Measurements from ENCODE around the gene HIPK2. TPM values are rescaled to one million over a fixed set of nuclear protein-coding genes. Genes with fewer than 3 reads are reported as not detected.

The HIPK2 gene
- total RNA-seq, 1 experiment from 2014 or later = 64.3 TPM

DNA sequence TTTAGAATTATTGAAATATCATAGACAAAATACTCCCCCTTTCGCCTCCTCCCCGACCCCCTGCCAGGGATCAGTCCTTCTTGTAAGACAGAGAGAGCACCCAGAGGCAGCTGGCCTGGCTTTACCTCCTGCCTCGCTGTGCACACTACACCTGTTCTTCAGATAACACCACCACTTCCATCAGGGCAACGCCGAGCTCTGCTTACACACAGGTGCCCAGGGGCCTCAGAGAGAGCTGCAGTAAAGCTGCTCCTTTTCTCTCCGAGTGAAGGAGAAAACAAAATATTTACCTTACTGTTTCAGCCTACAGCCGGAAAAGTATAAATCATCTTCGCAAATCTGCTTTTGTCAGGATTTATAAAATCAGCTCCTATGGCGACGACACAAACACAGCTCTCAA lies 80.7 kb downstream of the HIPK2 start:
- Mint-ChIP-seq H3K4me3 (ENCODE audit: unreplicated experiment) (no peak overlapping the region), H3K36me3 (ENCODE audit: insufficient read depth, unreplicated experiment) (peaks cover 67% of the 10 kb centered on the region), H3K27me3 (ENCODE audit: insufficient read depth, unreplicated experiment) (no peaks in the 10 kb centered on the region), H3K9me3 (ENCODE audit: unreplicated experiment) (no peaks in the 10 kb centered on the region), H3K27ac (ENCODE audit: low read depth, unreplicated experiment) (no peak overlapping the region), H3K4me1 (ENCODE audit: insufficient read depth, unreplicated experiment) (peaks cover 13% of the 10 kb centered on the region)
- intact Hi-C loops (cut with micrococcal nuclease) = no loop called here
- BruUV-seq (replicated peaks) = no TSS peak
- no peak for TF ChIP-seq CTCF (IDR thresholded peaks at IDR 0.05; ENCODE audit: unreplicated experiment)
- DNase-seq (ENCODE audit: unreplicated experiment) = no peak
- ChIA-PET POLR2A (no interaction called here), CTCF (interaction anchor here (0.6 kb wide), 1 partner anchor 127 kb away, joined by 3 read pairs; no protein-coding TSS in a partner anchor)

- no TSS peak for BruUV-seq (replicated peaks)
- H3K27me3 Mint-ChIP-seq (ENCODE audit: insufficient read depth, unreplicated experiment) = no peaks in the 10 kb centered on the region
- ChIA-PET CTCF (interaction anchor here (0.6 kb wide), 2 partner anchors 16 to 40 kb away, joined by 3 to 4 read pairs; no protein-coding TSS in a partner anchor), POLR2A (no interaction called here)
- DNase-seq (ENCODE audit: unreplicated experiment) = no peak
- H3K4me3 Mint-ChIP-seq (ENCODE audit: unreplicated experiment) = no peak overlapping the region
- intact Hi-C loops (cut with micrococcal nuclease) = no loop called here
- peaks cover 63% of the 10 kb centered on the region for H3K36me3 Mint-ChIP-seq (ENCODE audit: insufficient read depth, unreplicated experiment)
- peaks cover 14% of the 10 kb centered on the region for H3K4me1 Mint-ChIP-seq (ENCODE audit: insufficient read depth, unreplicated experiment)
- no peak for TF ChIP-seq CTCF (IDR thresholded peaks at IDR 0.05; ENCODE audit: unreplicated experiment)
- no peaks in the 10 kb centered on the region for H3K9me3 Mint-ChIP-seq (ENCODE audit: unreplicated experiment)
- H3K27ac Mint-ChIP-seq (ENCODE audit: low read depth, unreplicated experiment) = peak overlapping the region; percentile 50
Measured at GRCh38 chr7:139696552-139696951, 81.2 kb downstream of the HIPK2 start.

- no peak for DNase-seq (ENCODE audit: unreplicated experiment)
- no peak overlapping the region for H3K4me3 Mint-ChIP-seq (ENCODE audit: unreplicated experiment)
- CTCF ChIA-PET = interaction anchor here (1.3 kb wide), 1 partner anchor 50 kb away, joined by 3 read pairs; no protein-coding TSS in a partner anchor
- H3K27ac Mint-ChIP-seq (ENCODE audit: low read depth, unreplicated experiment) = peak overlapping the region; percentile 50
- H3K4me1 Mint-ChIP-seq (ENCODE audit: insufficient read depth, unreplicated experiment) = peaks cover 20% of the 10 kb centered on the region
- H3K36me3 Mint-ChIP-seq (ENCODE audit: insufficient read depth, unreplicated experiment) = peaks cover 63% of the 10 kb centered on the region
- H3K9me3 Mint-ChIP-seq (ENCODE audit: unreplicated experiment) = no peaks in the 10 kb centered on the region
- H3K27me3 Mint-ChIP-seq (ENCODE audit: insufficient read depth, unreplicated experiment) = no peaks in the 10 kb centered on the region
- BruUV-seq (replicated peaks) = no TSS peak
- TF ChIP-seq CTCF (IDR thresholded peaks at IDR 0.05; ENCODE audit: unreplicated experiment) = no peak
- intact Hi-C loops (cut with micrococcal nuclease) = no loop called here
- POLR2A ChIA-PET = no interaction called here
Measured at GRCh38 chr7:139695588-139695987, 82.2 kb downstream of the HIPK2 start.

- POLR2A ChIA-PET = no interaction called here
- Mint-ChIP-seq H3K4me1 (ENCODE audit: insufficient read depth, unreplicated experiment) (peaks cover 20% of the 10 kb centered on the region), H3K9me3 (ENCODE audit: unreplicated experiment) (no peaks in the 10 kb centered on the region), H3K4me3 (ENCODE audit: unreplicated experiment) (no peak overlapping the region), H3K36me3 (ENCODE audit: insufficient read depth, unreplicated experiment) (peaks cover 62% of the 10 kb centered on the region), H3K27me3 (ENCODE audit: insufficient read depth, unreplicated experiment) (no peaks in the 10 kb centered on the region), H3K27ac (ENCODE audit: low read depth, unreplicated experiment) (peak overlapping the region; percentile 50)
- CTCF ChIA-PET = interaction anchor here (1.3 kb wide), 1 partner anchor 49 kb away, joined by 3 read pairs; no protein-coding TSS in a partner anchor
- DNase-seq (ENCODE audit: unreplicated experiment) = no peak
- intact Hi-C loops (cut with micrococcal nuclease) = no loop called here
- no TSS peak for BruUV-seq (replicated peaks)
- TF ChIP-seq CTCF (IDR thresholded peaks at IDR 0.05; ENCODE audit: unreplicated experiment) = no peak
Measured at GRCh38 chr7:139695051-139695450, 82.7 kb downstream of the HIPK2 start.
